Myocyte (in vitro differentiated cells): Measurements from ENCODE around the gene NUP210. TPM values are rescaled to one million over a fixed set of nuclear protein-coding genes. Genes with fewer than 3 reads are reported as not detected.
A peak's percentile ranks its signal among the peaks of the same experiment; 100 is the strongest.

ENCODE experiments used
- DNase-seq: peaks from one replicate; pipeline ENCODE4 v3.0.0-alpha.2; 2012; ENCODE audit warnings: low read depth
- total RNA-seq: library from RNA; depleted of rRNA; stranded (reverse); fragments of >200 nt; gene quantifications from 2 replicates; pipeline ENCODE4 v1.2.3, GENCODE V29; 2014

The NUP210 gene
- total RNA-seq, 1 donor from 2014 or later: not detected

DNA sequence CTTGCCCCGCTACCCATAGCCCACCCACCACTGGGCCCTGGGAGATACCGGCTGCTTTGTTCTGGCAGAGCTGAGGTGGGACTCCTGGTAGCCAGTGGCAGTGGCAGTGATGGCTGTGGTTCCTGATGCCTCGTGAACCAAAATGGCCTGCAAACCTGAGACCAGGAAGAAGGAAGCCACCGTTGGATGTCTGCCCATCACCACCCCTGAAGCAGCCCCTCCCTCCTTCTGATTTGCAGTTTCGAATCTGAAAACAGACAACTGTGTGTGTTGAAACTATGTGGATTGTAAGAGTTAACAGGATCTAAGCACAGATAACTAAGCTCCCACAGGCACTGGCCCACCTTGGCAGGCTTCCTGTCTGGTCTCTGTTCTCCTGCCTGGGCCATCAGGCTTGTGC, 66.6 kb downstream of the NUP210 start:
- no peak for DNase-seq

GRCh38 chr3:13352621-13353131, 67.4 kb downstream of the NUP210 start:
- no peak for DNase-seq

GRCh38 chr3:13349823-13350222, 70.3 kb downstream of the NUP210 start:
- no peak for DNase-seq

- peak; percentile 29 for DNase-seq
Observed at GRCh38 chr3:13348661-13349396, 71.3 kb downstream of the NUP210 start.

DNA sequence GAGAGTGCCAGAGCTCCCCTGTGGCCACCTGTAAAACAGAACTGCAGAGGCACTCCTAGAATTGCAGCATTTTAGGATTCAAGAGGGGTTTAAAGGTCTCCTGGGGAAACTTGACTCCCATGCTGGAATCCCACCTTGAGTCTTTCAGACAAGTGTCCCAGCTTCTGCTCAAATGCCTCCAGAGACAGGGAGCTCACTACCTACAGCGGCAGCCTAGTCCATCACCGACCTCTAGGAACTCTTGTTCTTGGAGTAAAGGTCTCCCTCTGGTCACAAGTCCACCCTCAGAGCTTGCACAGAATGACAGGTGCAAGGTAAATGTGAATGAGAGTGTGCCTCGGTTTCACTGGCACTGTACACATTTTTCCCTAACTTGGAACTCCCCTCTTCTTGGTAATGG, 72.0 kb downstream of the NUP210 start:
- no peak for DNase-seq

DNA sequence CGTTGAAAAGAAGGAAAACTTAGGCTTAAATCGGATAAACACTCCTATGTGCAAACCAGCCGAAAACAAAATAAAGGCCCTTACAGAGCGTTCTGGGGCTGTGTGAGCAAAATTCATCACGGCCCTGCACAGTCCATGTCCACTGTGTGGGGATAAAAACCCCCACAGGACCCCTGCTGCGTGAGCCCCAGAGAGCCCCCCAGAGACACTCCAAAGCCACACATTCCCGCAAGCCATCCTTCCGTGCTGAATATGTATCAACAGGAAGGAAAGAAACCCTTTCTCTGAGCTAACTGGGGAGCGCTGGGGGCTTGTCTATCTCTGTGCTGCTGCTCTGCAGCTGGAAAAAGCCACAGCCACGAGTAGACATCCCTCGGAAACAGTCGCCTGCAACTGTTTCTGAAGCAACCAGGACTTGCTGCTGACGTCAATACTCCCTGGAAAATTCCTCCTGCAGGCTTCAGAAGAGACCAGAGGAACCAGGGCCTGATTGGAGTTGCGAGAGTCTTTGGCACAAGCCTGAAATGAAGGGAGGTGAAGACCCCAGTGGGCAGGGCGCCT, 72.7 kb downstream of the NUP210 start:
- DNase-seq: no peak

GRCh38 chr3:13346481-13347389, 73.4 kb downstream of the NUP210 start:
- peak; percentile 38 for DNase-seq

- DNase-seq: no peak
Observed at GRCh38 chr3:13345772-13346171, 74.3 kb downstream of the NUP210 start.

DNA sequence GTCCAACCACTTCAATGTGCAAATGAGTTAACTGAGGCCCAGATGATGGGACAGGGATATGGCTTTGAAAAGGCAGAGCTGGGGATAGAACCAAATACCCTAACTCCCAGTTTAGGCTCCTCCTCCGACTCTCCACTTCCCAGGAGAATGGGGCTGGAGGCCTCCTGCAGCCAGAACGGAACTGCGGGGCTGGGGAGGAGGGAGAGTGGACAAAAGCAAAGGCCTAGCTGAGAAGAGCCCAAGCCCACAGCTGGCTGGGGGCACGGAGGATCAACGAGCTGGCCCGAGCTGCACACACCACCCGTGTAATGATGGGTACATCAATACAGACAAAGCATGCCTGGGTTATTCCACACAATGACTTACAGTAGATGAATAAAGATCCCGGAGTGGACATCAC, 74.8 kb downstream of the NUP210 start:
- DNase-seq: no peak

GRCh38 chr3:13344663-13345062, 75.5 kb downstream of the NUP210 start:
- no peak for DNase-seq

- no peak for DNase-seq
Observed at GRCh38 chr3:13343601-13344000, 76.5 kb downstream of the NUP210 start.

DNA sequence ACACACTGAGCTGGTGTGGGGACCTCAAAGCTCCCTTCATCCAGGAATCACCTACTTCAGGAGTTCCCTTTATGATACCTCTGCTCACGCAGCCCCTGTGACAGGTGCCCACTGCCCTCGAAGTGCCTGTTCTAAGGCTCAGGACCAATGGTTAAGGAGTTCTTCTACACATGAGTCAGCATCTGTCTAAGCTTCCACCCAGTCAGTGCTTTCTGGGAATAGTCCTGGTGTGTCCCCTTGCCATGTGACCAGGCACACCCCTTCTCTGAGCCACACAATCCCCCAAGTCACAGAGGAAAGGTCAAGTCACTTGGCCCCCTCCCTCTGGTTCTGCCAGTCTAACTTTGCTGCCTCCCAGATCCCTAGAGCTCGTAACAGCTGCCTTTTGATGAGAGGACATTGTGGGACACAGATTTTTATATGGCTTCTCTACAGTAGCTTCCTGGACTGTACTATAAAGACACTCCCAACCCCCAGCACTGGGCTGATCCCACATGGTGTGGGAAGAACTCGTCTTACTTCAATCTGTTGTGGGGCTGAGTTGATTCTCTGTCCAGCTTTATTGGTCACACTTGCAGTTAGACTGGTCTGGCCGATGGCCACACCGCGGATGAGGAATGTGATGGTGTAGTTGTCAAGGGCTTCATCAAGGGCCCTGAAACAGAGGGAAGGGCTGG, 78.8 kb downstream of the NUP210 start:
- DNase-seq: no peak

- no peak for DNase-seq
Observed at GRCh38 chr3:13339833-13340232, 80.3 kb downstream of the NUP210 start.

- no peak for DNase-seq
Observed at GRCh38 chr3:13338996-13339395, 81.1 kb downstream of the NUP210 start.

DNA sequence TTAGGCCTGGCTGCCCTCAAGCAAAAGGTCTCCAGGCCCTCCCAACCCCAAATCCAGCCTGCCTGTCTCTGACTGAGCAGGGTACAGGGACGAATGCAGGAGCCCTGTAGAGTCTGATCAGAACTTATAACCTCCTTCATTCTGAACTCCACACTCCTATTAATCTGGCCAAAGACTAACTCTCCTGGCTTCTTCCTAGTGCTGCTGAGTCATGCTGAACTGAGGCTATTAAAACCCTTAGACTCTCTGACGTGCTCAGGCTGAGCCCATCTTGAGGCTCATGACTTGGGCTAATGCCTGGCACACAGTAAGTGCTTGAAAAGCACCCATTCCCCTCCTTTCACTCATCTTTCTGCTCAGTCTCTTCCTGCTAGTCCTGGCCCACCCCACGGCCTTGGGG, 81.9 kb downstream of the NUP210 start:
- DNase-seq: no peak

GRCh38 chr3:13336592-13336991, 83.5 kb downstream of the NUP210 start:
- no peak for DNase-seq

DNA sequence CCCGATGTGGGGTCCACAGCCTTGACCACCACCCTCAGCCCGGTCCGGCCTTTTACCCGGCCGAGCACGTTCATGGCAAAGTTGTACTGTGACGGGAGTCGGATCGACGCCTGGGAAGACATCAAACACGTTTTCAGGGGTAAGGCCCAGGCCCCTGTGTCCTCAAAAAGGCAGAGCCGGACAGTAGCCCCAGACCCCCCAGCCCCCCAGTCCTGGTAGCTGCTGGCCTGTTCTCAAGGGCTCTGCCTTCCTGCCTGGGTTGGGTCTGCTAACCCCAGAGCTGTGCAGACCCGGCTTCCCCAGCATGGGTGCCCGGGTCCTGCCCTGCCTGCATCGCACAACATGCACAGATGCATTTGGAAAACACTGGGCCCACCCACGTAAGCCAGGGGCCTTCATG, 84.6 kb downstream of the NUP210 start:
- no peak for DNase-seq

GRCh38 chr3:13335059-13335458, 85.1 kb downstream of the NUP210 start:
- DNase-seq: no peak

DNA sequence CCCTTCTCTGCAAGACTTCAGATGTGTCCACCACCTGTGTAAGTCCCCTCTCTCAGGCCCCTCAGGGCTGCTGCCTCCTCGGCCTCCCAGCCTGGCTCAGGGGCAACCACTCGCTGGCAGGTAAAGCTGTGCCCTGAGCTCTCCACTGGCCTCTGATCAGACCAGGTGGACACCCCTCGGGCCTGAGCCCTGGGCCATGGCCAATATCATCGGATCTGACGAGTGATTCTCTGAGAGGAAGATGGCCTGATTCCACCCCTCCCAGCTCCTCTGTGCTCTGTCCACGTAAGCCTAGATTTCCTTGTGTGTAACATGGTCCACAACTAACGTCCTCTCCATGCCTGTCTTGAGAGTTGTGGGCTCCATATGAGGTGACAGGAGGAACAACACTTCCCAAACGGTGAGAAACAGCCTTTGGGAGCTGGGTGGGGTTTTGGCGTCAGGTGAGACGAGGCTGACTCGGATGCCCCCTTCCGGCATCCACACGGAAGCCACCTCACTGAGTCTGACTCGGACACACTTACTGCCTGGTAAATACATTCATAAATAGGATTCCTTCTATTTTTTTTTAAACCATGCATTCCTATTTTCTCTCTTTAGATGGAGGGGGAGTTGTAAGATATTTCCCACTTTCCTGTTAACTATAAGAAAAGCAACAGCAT, 86.8 kb downstream of the NUP210 start:
- DNase-seq: no peak

- no peak for DNase-seq
Observed at GRCh38 chr3:13332740-13333139, 87.4 kb downstream of the NUP210 start.

GRCh38 chr3:13332158-13332557, 88.0 kb downstream of the NUP210 start:
- no peak for DNase-seq
